KMS-11 (cell line): ENCODE data around the gene SCTR.

Experiments
- H2AFZ ChIP-seq: fragments of 200-600 bp; sonication (generic); 2 replicates; pipeline ENCODE4 v1.6.1; 2016; ENCODE audit warnings: antibody characterized with exemption, mixed run types, low read depth
- H3K27ac ChIP-seq: fragments of 200-600 bp; sonication (generic); 2 replicates; pipeline ENCODE4 v1.6.1; 2016; ENCODE audit warnings: mild to moderate bottlenecking, mixed run types
- H3K27me3 ChIP-seq: fragments of 200-600 bp; sonication (generic); 2 replicates; pipeline ENCODE4 v1.6.1; 2017; ENCODE audit warnings: mild to moderate bottlenecking, low read depth, mixed run types, moderate library complexity; ENCODE audit not compliant: insufficient read depth
- H3K36me3 ChIP-seq: fragments of 200-600 bp; sonication (generic); 2 replicates; pipeline ENCODE4 v1.6.1; 2017; ENCODE audit warnings: mild to moderate bottlenecking, mixed run types; ENCODE audit not compliant: insufficient read depth
- H3K4me1 ChIP-seq: fragments of 200-600 bp; sonication (generic); 2 replicates; pipeline ENCODE4 v1.6.1; 2016; ENCODE audit warnings: mild to moderate bottlenecking, low read depth, mixed run types; ENCODE audit not compliant: poor library complexity, severe bottlenecking
- H3K4me2 ChIP-seq: fragments of 200-600 bp; sonication (generic); 2 replicates; pipeline ENCODE4 v1.7.0; 2016; ENCODE audit warnings: mild to moderate bottlenecking, mixed run types
- H3K4me3 ChIP-seq: fragments of 200-600 bp; sonication (generic); IDR thresholded peaks from 2 replicates; pipeline ENCODE4 v1.6.1; 2017; ENCODE audit warnings: low read depth, low read length, mixed read lengths; ENCODE audit not compliant: insufficient read depth
- H3K79me2 ChIP-seq: fragments of 200-600 bp; sonication (generic); 2 replicates; pipeline ENCODE4 v1.6.1; 2016; ENCODE audit warnings: low read depth, mixed run types; ENCODE audit not compliant: insufficient read depth
- H3K9ac ChIP-seq: fragments of 200-600 bp; sonication (generic); 2 replicates; pipeline ENCODE4 v1.6.1; 2016; ENCODE audit warnings: mild to moderate bottlenecking, mixed run types
- H4K20me1 ChIP-seq: fragments of 200-600 bp; sonication (generic); 2 replicates; pipeline ENCODE4 v1.6.1; 2016; ENCODE audit warnings: mild to moderate bottlenecking, mixed run types; ENCODE audit not compliant: insufficient read depth
- TF ChIP-seq, protein P1 (sequence below): fragments of 200-600 bp; sonication (generic); conservative IDR thresholded peaks from 2 replicates; pipeline ENCODE4 v1.6.1; 2017; ENCODE audit warnings: low read depth, mild to moderate bottlenecking, antibody characterized with exemption, low read length, moderate library complexity, mixed read lengths

The SCTR gene

DNA sequence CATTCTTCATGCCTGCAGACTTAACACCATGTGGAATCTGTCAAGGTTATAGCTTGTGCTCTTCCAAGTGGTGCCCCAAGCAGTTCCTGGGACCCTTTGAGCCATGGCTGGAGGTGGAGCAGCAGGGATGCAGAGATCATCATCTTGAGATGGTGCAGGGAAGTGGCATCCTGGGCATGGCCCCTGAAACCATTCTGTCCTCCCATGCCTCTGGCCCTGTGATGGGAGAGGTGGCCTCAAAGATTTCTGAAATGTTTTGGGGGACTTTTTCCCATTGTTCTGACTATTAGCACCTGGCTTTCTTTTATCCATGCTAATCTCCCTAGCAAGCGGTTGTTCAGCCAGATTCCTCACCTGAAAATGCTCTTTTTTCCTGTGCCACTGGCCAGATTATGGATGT, 103.0 kb downstream of the SCTR start:
- Histone ChIP-seq H3K27ac (no peak overlapping the region), H3K9ac (no peak overlapping the region), H4K20me1 (no peaks in the 10 kb centered on the region), H2AFZ (no peak overlapping the region), H3K79me2 (no peaks in the 10 kb centered on the region), H3K4me1 (no peaks in the 10 kb centered on the region), H3K27me3 (no peaks in the 10 kb centered on the region), H3K36me3 (no peaks in the 10 kb centered on the region), H3K4me2 (no peak overlapping the region), H3K4me3 (no peak overlapping the region)
- TF ChIP-seq, protein P1, sequence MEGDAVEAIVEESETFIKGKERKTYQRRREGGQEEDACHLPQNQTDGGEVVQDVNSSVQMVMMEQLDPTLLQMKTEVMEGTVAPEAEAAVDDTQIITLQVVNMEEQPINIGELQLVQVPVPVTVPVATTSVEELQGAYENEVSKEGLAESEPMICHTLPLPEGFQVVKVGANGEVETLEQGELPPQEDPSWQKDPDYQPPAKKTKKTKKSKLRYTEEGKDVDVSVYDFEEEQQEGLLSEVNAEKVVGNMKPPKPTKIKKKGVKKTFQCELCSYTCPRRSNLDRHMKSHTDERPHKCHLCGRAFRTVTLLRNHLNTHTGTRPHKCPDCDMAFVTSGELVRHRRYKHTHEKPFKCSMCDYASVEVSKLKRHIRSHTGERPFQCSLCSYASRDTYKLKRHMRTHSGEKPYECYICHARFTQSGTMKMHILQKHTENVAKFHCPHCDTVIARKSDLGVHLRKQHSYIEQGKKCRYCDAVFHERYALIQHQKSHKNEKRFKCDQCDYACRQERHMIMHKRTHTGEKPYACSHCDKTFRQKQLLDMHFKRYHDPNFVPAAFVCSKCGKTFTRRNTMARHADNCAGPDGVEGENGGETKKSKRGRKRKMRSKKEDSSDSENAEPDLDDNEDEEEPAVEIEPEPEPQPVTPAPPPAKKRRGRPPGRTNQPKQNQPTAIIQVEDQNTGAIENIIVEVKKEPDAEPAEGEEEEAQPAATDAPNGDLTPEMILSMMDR, result no peak

DNA sequence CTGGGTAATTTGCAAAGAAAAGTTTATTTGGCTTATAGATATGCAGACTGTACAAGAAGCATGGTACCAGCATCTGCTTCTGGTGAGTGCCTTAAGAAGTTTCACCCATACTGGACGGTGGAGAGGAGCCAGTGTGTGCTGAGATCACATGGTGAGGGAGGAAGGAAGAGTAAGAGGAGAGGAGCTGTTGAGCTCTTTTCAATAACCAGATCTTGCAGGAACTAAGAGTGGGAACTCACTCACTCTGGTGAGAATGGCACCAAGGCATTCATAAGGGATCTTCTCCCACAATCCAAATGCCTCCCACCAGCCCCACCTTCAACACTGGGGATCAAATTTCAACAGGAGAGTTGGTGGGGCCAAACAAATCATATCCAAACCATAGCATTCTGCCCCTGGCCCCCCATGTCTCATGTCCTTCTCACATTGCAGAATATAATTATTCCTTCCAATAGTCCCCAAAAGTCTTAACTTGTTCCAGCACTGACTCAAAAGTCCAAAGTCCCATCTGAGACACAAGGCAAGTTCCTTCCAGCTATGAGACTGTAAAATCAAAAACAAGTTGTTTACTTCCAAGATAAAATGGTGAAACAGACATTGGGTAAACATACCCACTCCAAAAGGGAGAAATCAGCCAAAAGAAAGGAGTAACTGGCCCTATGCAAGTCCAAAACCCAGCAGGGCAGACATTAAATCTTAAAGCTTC, 104.3 kb downstream of the SCTR start:
- H3K27ac ChIP-seq, result no peak overlapping the region
- no peaks in the 10 kb centered on the region for H4K20me1 ChIP-seq
- H3K27me3 ChIP-seq, result no peaks in the 10 kb centered on the region
- no peak overlapping the region for H3K9ac ChIP-seq
- H3K4me2 ChIP-seq, result no peak overlapping the region
- no peaks in the 10 kb centered on the region for H3K4me1 ChIP-seq
- no peaks in the 10 kb centered on the region for H3K36me3 ChIP-seq
- no peak overlapping the region for H2AFZ ChIP-seq
- no peak overlapping the region for H3K4me3 ChIP-seq
- TF ChIP-seq, protein P1, result no peak
- H3K79me2 ChIP-seq, result no peaks in the 10 kb centered on the region

DNA sequence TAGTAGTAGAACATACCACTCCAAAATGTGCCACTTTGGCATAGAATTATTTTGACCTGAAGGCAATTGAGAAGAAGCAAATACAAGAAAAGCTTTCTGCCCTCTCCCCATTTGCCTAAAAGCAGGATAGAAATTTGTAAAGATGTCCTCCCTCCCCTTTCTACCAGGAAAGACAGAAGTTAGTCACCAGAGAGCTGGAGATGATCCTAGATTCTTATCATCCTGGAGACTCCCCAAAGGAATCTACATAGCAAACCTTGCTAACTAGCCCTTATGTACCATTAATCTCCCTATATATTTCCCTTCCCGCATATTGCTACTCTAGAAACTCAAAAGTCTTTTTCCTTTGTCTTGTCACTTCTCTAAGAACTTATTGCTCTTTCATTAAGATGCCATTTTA, 105.2 kb downstream of the SCTR start:
- Histone ChIP-seq H3K27ac (no peak overlapping the region), H3K4me1 (no peaks in the 10 kb centered on the region), H3K4me2 (no peak overlapping the region), H2AFZ (no peak overlapping the region), H3K79me2 (no peaks in the 10 kb centered on the region), H3K9ac (no peak overlapping the region), H4K20me1 (no peaks in the 10 kb centered on the region), H3K36me3 (no peaks in the 10 kb centered on the region), H3K27me3 (no peaks in the 10 kb centered on the region), H3K4me3 (no peak overlapping the region)
- TF ChIP-seq, protein P1, result no peak

DNA sequence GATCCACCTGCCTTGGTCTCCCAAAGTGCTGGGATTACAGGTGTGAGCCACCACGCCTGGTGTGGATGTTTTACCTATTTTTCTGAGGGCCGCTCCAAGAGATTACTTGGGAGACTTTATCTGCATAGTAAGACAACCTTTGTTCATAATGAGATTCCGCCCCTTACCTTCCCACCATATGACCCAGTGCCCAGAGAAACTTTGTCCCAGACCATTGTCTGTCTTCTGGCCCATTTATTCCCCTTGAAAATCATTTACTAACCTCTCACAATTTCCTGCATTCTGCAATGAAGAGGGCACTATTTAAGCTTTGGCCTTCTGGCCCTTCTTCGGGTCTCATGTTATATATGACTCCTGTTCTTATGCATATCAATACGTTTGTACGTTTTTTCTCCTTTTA, 106.4 kb downstream of the SCTR start:
- Histone ChIP-seq H3K4me3 (no peak overlapping the region), H2AFZ (no peak overlapping the region), H3K36me3 (no peaks in the 10 kb centered on the region), H3K4me2 (no peak overlapping the region), H3K27me3 (no peaks in the 10 kb centered on the region), H4K20me1 (no peaks in the 10 kb centered on the region), H3K4me1 (no peaks in the 10 kb centered on the region), H3K9ac (no peak overlapping the region), H3K27ac (no peak overlapping the region), H3K79me2 (no peaks in the 10 kb centered on the region)
- TF ChIP-seq, protein P1, result no peak
